GM12878 (cell line): ENCODE results near the gene GALK1. TPM values are rescaled to one million over a fixed set of nuclear protein-coding genes. Genes with fewer than 3 reads are reported as not detected.

ENCODE experiments used
- ATAC-seq: fragments of 200-7000 bp; cut with Tn5 transposase; 3 replicates; pipeline ENCODE4 v1.9.1; 2020; ENCODE audit warnings: mild to moderate bottlenecking, moderate library complexity
- BruUV-seq: library from RNA; stranded (reverse); fragments of 400-500 nt; replicated peaks from 2 replicates; lab custom pipeline; 2021; lab: Mats Ljungman, UMichigan
- CTCF ChIA-PET: fragments of 300-600 bp; sonication (Branson Sonifier 250); formaldehyde crosslinking; extraction: SDS; loops from one replicate; lab custom pipeline; 2021; ENCODE audit warnings: inconsistent platforms; lab: Yijun Ruan, JAX
- POLR2A ChIA-PET: fragments of 350-600 bp; formaldehyde crosslinking; extraction: SDS; loops from one replicate; lab custom pipeline; 2021; ENCODE audit warnings: inconsistent platforms; lab: Charles Lee
- RAD21 ChIA-PET: fragments of 300-600 bp; sonication (Branson Sonifier 250); formaldehyde crosslinking; loops from one replicate; lab custom pipeline; 2023; ENCODE audit warnings: antibody characterized with exemption; ENCODE audit not compliant: unreplicated experiment; lab: Charles Lee
- SMC1A ChIA-PET: fragments of 300-600 bp; sonication (Branson Sonifier 250); formaldehyde crosslinking; loops from one replicate; lab custom pipeline; 2023; ENCODE audit not compliant: unreplicated experiment, uncharacterized antibody; lab: Charles Lee
- DNase-seq: peaks from one replicate; pipeline ENCODE4 v3.0.0-alpha.2; 2011; ENCODE audit warnings: low read depth, low spot score
- FAIRE-seq: peaks from 3 replicates; lab custom pipeline; 2011; peaks lifted over from hg19 to GRCh38; lab: Jason Lieb, UNC
- H2AFZ ChIP-seq: 2 replicates; pipeline ENCODE4 v1.6.0; 2011; ENCODE audit warnings: low read depth, low read length, control low read depth; ENCODE audit not compliant: control insufficient read depth
- H3K27ac ChIP-seq: 2 replicates; pipeline ENCODE4 v1.5.1; 2011; ENCODE audit warnings: control low read depth; ENCODE audit not compliant: control insufficient read depth, insufficient read depth
- H3K27me3 ChIP-seq, 2 experiments: replicated peaks in 1 of 2; 2 replicates each; pipeline versions ENCODE4 v1.6.0 to v1.6.1; 2011; ENCODE audit warnings: low read length in 1 of 2; ENCODE audit not compliant: control insufficient read depth in 2 of 2, insufficient read depth in 2 of 2
- H3K36me3 ChIP-seq, 2 experiments: 2 replicates each; pipeline ENCODE4 v1.5.1; 2011; ENCODE audit warnings: low read length in 1 of 2; ENCODE audit not compliant: control insufficient read depth in 2 of 2, insufficient read depth in 2 of 2
- H3K4me1 ChIP-seq: 2 replicates; pipeline ENCODE4 v1.6.1; 2011; ENCODE audit warnings: mild to moderate bottlenecking, low read length, moderate library complexity, mixed read lengths; ENCODE audit not compliant: control insufficient read depth, insufficient read depth
- H3K4me2 ChIP-seq: 2 replicates; pipeline ENCODE4 v1.6.0; 2011; ENCODE audit warnings: control low read depth; ENCODE audit not compliant: control insufficient read depth, insufficient read depth
- H3K4me3 ChIP-seq: fragments of 200-600 bp; sonication (generic); 2 replicates; pipeline ENCODE4 v1.5.1; 2016
- H3K79me2 ChIP-seq: 2 replicates; pipeline ENCODE4 v1.6.0; 2011; ENCODE audit warnings: low read length; ENCODE audit not compliant: control insufficient read depth, insufficient read depth
- H3K9ac ChIP-seq: 2 replicates; pipeline ENCODE4 v1.8.0; 2011; ENCODE audit warnings: low read length, control low read depth, mixed read lengths; ENCODE audit not compliant: control insufficient read depth, insufficient read depth
- H3K9me3 ChIP-seq: replicated peaks from 3 replicates; pipeline ENCODE4 v1.5.1; 2011; ENCODE audit warnings: mild to moderate bottlenecking, low read length; ENCODE audit not compliant: control insufficient read depth, insufficient read depth
- H4K20me1 ChIP-seq: 2 replicates; pipeline ENCODE4 v1.6.0; 2011; ENCODE audit not compliant: control insufficient read depth, insufficient read depth
- DPF2 ChIP-seq: fragments of 450-650 bp; IDR thresholded peaks from 2 replicates; pipeline ENCODE4 v1.6.1; 2017; ENCODE audit warnings: mild to moderate bottlenecking
- EGR1 ChIP-seq, 2 experiments: IDR thresholded peaks; 1 replicate in 1 of 2; 2 replicates in 1 of 2; pipeline ENCODE4 v1.6.1; 2011 to 2012; ENCODE audit warnings: low read depth in 2 of 2, low read length in 2 of 2, borderline replicate concordance in 1 of 2, mild to moderate bottlenecking in 1 of 2, moderate library complexity in 1 of 2
- EP300 ChIP-seq, 2 experiments: fragments of 150-350 bp in 1 of 2; IDR thresholded peaks; 2 replicates each; pipeline ENCODE4 v1.6.1; 2011 to 2012; ENCODE audit warnings: low read depth in 2 of 2, low read length in 2 of 2, borderline replicate concordance in 1 of 2, improper control_type of control experiment in 1 of 2, inconsistent platforms in 1 of 2; ENCODE audit not compliant: control insufficient read depth in 1 of 2
- GATAD2B ChIP-seq: fragments of 450-650 bp; conservative IDR thresholded peaks from 2 replicates; pipeline ENCODE4 v1.6.1; 2017; ENCODE audit warnings: low read depth, mild to moderate bottlenecking, moderate library complexity
- IKZF1 ChIP-seq: fragments of 450-650 bp; conservative IDR thresholded peaks from 2 replicates; pipeline ENCODE4 v1.6.1; 2017; ENCODE audit warnings: antibody characterized with exemption, mild to moderate bottlenecking
- KDM1A ChIP-seq: fragments of 200-600 bp; sonication (generic); IDR thresholded peaks from 2 replicates; pipeline ENCODE4 v1.6.1; 2016; ENCODE audit warnings: borderline replicate concordance
- LARP7 ChIP-seq: fragments of 450-650 bp; IDR thresholded peaks from 2 replicates; pipeline ENCODE4 v1.6.1; 2017; ENCODE audit warnings: mild to moderate bottlenecking
- NR2C2 ChIP-seq: IDR thresholded peaks from 2 replicates; pipeline ENCODE4 v1.6.1; 2011; ENCODE audit warnings: borderline replicate concordance, low read depth; ENCODE audit not compliant: control insufficient read depth, insufficient read length
- NR2F1 ChIP-seq: fragments of 450-650 bp; conservative IDR thresholded peaks from 2 replicates; pipeline ENCODE4 v1.6.1; 2017; ENCODE audit warnings: mild to moderate bottlenecking
- SMAD1 ChIP-seq: fragments of 450-650 bp; IDR thresholded peaks from 2 replicates; pipeline ENCODE4 v1.6.1; 2018; ENCODE audit warnings: mild to moderate bottlenecking, low read depth; ENCODE audit not compliant: partially characterized antibody
- SMC3 ChIP-seq: IDR thresholded peaks from 2 replicates; pipeline ENCODE4 v1.6.1; 2011; ENCODE audit warnings: low read length, improper control_type of control experiment, borderline replicate concordance
- TCF12 ChIP-seq: IDR thresholded peaks from 2 replicates; pipeline ENCODE4 v1.6.1; 2011; ENCODE audit warnings: low read depth, mild to moderate bottlenecking, low read length
- TCF3 ChIP-seq: IDR thresholded peaks from 2 replicates; pipeline ENCODE4 v1.6.1; 2012; ENCODE audit warnings: low read depth, mild to moderate bottlenecking, low read length, borderline replicate concordance; ENCODE audit not compliant: insufficient read depth
- YY1 ChIP-seq: IDR thresholded peaks from 2 replicates; pipeline ENCODE4 v1.6.1; 2011; ENCODE audit warnings: low read depth, mild to moderate bottlenecking, low read length
- ZNF217 ChIP-seq: fragments of 450-650 bp; IDR thresholded peaks from 2 replicates; pipeline ENCODE4 v1.6.1; 2017; ENCODE audit warnings: antibody characterized with exemption, mild to moderate bottlenecking
- ZNF274 ChIP-seq: IDR thresholded peaks from one replicate; pipeline ENCODE4 v1.8.0; 2011; ENCODE audit not compliant: insufficient read length, insufficient read depth
- ZNF622 ChIP-seq: fragments of 450-650 bp; IDR thresholded peaks from 2 replicates; pipeline ENCODE4 v1.6.1; 2017; ENCODE audit warnings: mild to moderate bottlenecking, inconsistent platforms
- WGBS: methylation state at CpG from one replicate; pipeline ENCODE4 v1.1.6; 2016; ENCODE audit warnings: low lambda C conversion rate; ENCODE audit not compliant: insufficient replicate concordance, insufficient coverage; ENCODE audit errors: missing lambda C conversion rate; 5-methylcytosine and 5-hydroxymethylcytosine counted together
- in situ Hi-C: fragments of 300-500 bp; cut with MboI; formaldehyde crosslinking; loops from 9 replicates; pipeline ENCODE4 v1.14.3; 2018; ENCODE audit warnings: mixed read lengths
- intact Hi-C: fragments of 100-400 bp; cut with micrococcal nuclease; formaldehyde crosslinking; loops from one replicate; pipeline ENCODE4 v1.14.2; 2022; ENCODE audit not compliant: unreplicated experiment
- polyA plus RNA-seq, 11 experiments: library from polyadenylated mRNA; depleted of rRNA in 4 of 11; unstranded in 6 of 11; stranded (reverse) in 5 of 11; fragments of >200 nt; fragmentation: Nextera tagmentation in 4 of 11; fragmentation: Illumina TruSeq in 1 of 11; extraction: Ambion mirVana in 4 of 11; extraction: Trizol in 1 of 11; gene quantifications; 1 replicate in 1 of 11; 2 replicates in 10 of 11; pipeline versions ENCODE4 v1.2.1 to v1.2.3, GENCODE V29; 2011 to 2016; ENCODE audit warnings: inconsistent platforms in 2 of 11, missing spikeins in 2 of 11, low read depth in 1 of 11
- total RNA-seq, 4 experiments: library from RNA; depleted of rRNA in 3 of 4; stranded (reverse); fragments of >200 nt in 3 of 4; fragmentation: Illumina TruSeq in 1 of 4; extraction: Trizol in 1 of 4; gene quantifications; 2 replicates each; pipeline versions ENCODE4 v1.2.1 to v1.2.3, GENCODE V29; 2013 to 2021
- TF ChIP-seq, protein P1 (sequence below): fragments of 450-650 bp; IDR thresholded peaks from 2 replicates; pipeline ENCODE4 v1.6.1; 2018; ENCODE audit warnings: mild to moderate bottlenecking, low read depth, moderate library complexity; ENCODE audit not compliant: partially characterized antibody
- TF ChIP-seq, protein P2 (sequence below), 3 experiments: IDR thresholded peaks in 2 of 3; conservative IDR thresholded peaks in 1 of 3; 2 replicates each; pipeline ENCODE4 v1.5.1; 2011; ENCODE audit warnings: low read depth in 3 of 3, low read length in 3 of 3, mild to moderate bottlenecking in 3 of 3, control low read depth in 2 of 3, moderate library complexity in 2 of 3, inconsistent platforms in 1 of 3, mixed read lengths in 1 of 3; ENCODE audit not compliant: control insufficient read depth in 2 of 3, insufficient read depth in 1 of 3; ENCODE audit errors: extremely low read depth in 1 of 3

Gene GALK1
- total and polyA plus RNA-seq, 10 of the 15 experiments (the other 5 are each of a cell fraction or from before 2014, with no cell fraction given): 0.21 to 43.8 (median 21.4) TPM

DNA sequence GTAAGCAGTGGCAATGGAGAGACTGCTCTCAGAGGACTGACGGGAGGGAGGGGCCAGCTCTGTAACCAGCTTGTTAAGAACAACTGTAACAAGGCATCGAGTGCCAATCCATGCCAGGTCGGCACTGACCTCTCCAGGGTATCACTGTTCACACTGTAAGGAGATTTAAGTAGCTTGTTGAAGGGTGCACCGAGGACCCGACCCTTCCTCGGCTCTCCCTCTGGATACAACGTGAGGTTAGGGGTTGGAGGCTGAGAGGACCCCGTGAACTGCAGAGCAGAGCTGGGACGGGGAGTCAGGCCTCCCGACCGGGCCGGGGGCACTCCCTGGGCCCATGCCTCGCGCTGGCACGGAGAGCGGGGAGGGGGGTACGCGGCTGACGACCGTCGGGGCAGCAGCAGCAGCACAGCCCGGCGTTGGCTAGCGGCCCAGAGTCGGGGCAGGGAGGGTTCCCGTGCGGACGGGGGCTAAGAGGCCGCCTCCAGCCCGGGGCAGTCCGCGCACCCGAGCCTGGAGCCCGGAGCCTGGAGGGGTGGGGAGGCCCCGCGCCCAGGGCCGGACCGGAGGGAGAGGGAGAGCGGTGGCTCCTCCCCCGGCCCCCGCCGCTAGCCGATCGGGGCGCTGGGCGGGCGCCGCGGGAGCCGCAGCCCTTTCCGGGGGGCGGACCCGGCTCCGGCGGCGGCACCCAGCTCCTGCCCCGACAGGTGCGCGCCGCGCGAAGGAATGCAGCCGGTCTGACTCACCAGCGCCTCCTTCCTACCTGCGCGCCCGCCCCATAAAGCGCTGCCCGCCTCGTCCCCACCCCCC, 44.1 kb downstream of the GALK1 start, which contains the start of gene ITGB4:
Gene ITGB4 (plus strand): TSS at position 804 of the 807 bp plus-strand sequence. CDS start 3,245 bp downstream, outside the sequence.
- Histone ChIP-seq H3K4me1 (no peaks in the 10 kb centered on the region), H3K4me3 (peak within 1 kb of the TSS; percentile 55; the same call in 1 of the 2 replicates), H3K9ac (peak within 1 kb of the TSS; percentile 34; the same call in 1 of the 2 replicates), H4K20me1 (no peaks in the 10 kb centered on the region), H2AFZ (peak within 1 kb of the TSS; percentile 58), H3K36me3 (no peaks in the 10 kb centered on the region), H3K9me3 (no peaks in the 10 kb centered on the region), H3K27ac (no peak within 1 kb of the TSS), H3K79me2 (no peaks in the 10 kb centered on the region), H3K27me3 (peaks cover 0 to 1% of the 10 kb centered on the region in 2 experiments; a peak in 2 of 4 replicates), H3K4me2 (peak within 1 kb of the TSS; percentile 82)
- WGBS: 8% methylated on average over 42 of the region's 70 CpGs
- in situ Hi-C loops: no loop called here
- ChIA-PET SMC1A (interaction anchor here (0.6 to 0.7 kb wide), 2 partner anchors 26 to 43 kb away, joined by 3 to 4 read pairs; no protein-coding TSS in a partner anchor), RAD21 (interaction anchor here (1.1 to 2.7 kb wide), 2 partner anchors 54 to 87 kb away, joined by 3 to 6 read pairs; partner anchors contain the start of genes RECQL5, SAP30BP and SMIM5), POLR2A (no interaction called here), CTCF (interaction anchor here (1.1 to 1.4 kb wide), 2 partner anchors 10 to 32 kb away, joined by 3 to 5 read pairs; no protein-coding TSS in a partner anchor)
- FAIRE-seq (no peak), DNase-seq (no peak), ATAC-seq (peak; percentile 88)
- no TSS peak for BruUV-seq
- intact Hi-C loops: no loop called here
- TF ChIP-seq ZNF217 (no peak), NR2F1 (0 out of 2 replicates have a peak, but pooled peaks have one; percentile 16), KDM1A (no peak), EGR1 (IDR thresholded peaks at IDR 0.05; ENCODE audit: borderline replicate concordance in 1 of 2, low read depth in 2 of 2, low read length in 2 of 2) (no peak), ZNF274 (no peak), DPF2 (0 out of 2 replicates have a peak, but pooled peaks have one; percentile 35), LARP7 (peak; percentile 58; the same call in 1 of the 2 replicates), IKZF1 (peak; percentile 76), GATAD2B (peak; percentile 29; the same call in 1 of the 2 replicates), SMAD1 (no peak), YY1 (no peak), EP300 (IDR thresholded peaks at IDR 0.05; ENCODE audit: borderline replicate concordance in 1 of 2, control insufficient read depth in 1 of 2, low read depth in 2 of 2, low read length in 2 of 2) (no peak), SMC3 (no peak), TCF3 (0 out of 2 replicates have a peak, but pooled peaks have one; percentile 13), ZNF622 (no peak), TCF12 (0 out of 2 replicates have a peak, but pooled peaks have one; percentile 35), NR2C2 (no peak)
- TF ChIP-seq, protein P1, sequence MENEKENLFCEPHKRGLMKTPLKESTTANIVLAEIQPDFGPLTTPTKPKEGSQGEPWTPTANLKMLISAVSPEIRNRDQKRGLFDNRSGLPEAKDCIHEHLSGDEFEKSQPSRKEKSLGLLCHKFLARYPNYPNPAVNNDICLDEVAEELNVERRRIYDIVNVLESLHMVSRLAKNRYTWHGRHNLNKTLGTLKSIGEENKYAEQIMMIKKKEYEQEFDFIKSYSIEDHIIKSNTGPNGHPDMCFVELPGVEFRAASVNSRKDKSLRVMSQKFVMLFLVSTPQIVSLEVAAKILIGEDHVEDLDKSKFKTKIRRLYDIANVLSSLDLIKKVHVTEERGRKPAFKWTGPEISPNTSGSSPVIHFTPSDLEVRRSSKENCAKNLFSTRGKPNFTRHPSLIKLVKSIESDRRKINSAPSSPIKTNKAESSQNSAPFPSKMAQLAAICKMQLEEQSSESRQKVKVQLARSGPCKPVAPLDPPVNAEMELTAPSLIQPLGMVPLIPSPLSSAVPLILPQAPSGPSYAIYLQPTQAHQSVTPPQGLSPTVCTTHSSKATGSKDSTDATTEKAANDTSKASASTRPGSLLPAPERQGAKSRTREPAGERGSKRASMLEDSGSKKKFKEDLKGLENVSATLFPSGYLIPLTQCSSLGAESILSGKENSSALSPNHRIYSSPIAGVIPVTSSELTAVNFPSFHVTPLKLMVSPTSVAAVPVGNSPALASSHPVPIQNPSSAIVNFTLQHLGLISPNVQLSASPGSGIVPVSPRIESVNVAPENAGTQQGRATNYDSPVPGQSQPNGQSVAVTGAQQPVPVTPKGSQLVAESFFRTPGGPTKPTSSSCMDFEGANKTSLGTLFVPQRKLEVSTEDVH: no peak
- TF ChIP-seq, protein P2, sequence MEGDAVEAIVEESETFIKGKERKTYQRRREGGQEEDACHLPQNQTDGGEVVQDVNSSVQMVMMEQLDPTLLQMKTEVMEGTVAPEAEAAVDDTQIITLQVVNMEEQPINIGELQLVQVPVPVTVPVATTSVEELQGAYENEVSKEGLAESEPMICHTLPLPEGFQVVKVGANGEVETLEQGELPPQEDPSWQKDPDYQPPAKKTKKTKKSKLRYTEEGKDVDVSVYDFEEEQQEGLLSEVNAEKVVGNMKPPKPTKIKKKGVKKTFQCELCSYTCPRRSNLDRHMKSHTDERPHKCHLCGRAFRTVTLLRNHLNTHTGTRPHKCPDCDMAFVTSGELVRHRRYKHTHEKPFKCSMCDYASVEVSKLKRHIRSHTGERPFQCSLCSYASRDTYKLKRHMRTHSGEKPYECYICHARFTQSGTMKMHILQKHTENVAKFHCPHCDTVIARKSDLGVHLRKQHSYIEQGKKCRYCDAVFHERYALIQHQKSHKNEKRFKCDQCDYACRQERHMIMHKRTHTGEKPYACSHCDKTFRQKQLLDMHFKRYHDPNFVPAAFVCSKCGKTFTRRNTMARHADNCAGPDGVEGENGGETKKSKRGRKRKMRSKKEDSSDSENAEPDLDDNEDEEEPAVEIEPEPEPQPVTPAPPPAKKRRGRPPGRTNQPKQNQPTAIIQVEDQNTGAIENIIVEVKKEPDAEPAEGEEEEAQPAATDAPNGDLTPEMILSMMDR (IDR thresholded peaks at IDR 0.05 in 2 of 3, conservative IDR thresholded peaks at IDR 0.05 in 1 of 3; ENCODE audit: control insufficient read depth in 2 of 3, extremely low read depth in 1 of 3, insufficient read depth in 1 of 3, low read depth in 3 of 3, low read length in 3 of 3): 0 out of 6 replicates have a peak, but pooled peaks of 1 of the 3 experiments have one; percentile 2
